ENCODE measurements around the gene PPP1R14C.
A peak's percentile ranks its signal among the peaks of the same experiment; 100 is the strongest.
"Not testable (repeated sequence)": the region's sequence is repeated elsewhere in the genome, so short reads cannot be mapped to it uniquely, and the experiment has no call there.

Gene PPP1R14C

GRCh38 chr6:150134280-150134920 lies 8.4 kb upstream of the PPP1R14C start:
- DNase-seq: no peak

- DNase-seq: not testable (repeated sequence)
These were observed 5.1 kb upstream of the PPP1R14C start for GRCh38 chr6:150137711-150138110.

GRCh38 chr6:150138638-150139037 lies 4.2 kb upstream of the PPP1R14C start:
- DNase-seq: no peak

GRCh38 chr6:150139533-150139932 lies 3.3 kb upstream of the PPP1R14C start:
- no peak for DNase-seq

GRCh38 chr6:150140236-150140969 lies 2.4 kb upstream of the PPP1R14C start:
- no peak for DNase-seq

GRCh38 chr6:150142097-150142669 lies 661 bp upstream of the PPP1R14C start:
- no peak for DNase-seq

GRCh38 chr6:150143516-150144293 lies 861 bp downstream of the PPP1R14C start:
- DNase-seq: peak; percentile 81

GRCh38 chr6:150144294-150144868 lies 1.5 kb downstream of the PPP1R14C start:
- no peak for DNase-seq

GRCh38 chr6:150145427-150145826 lies 2.6 kb downstream of the PPP1R14C start:
- no peak for DNase-seq

- DNase-seq: no peak
These were observed 3.0 kb downstream of the PPP1R14C start for GRCh38 chr6:150145830-150146229.

GRCh38 chr6:150146436-150146835 lies 3.6 kb downstream of the PPP1R14C start:
- no peak for DNase-seq

GRCh38 chr6:150149146-150149545 lies 6.3 kb downstream of the PPP1R14C start:
- peak; percentile 50 for DNase-seq

GRCh38 chr6:150150458-150150820 lies 7.6 kb downstream of the PPP1R14C start:
- DNase-seq: no peak

GRCh38 chr6:150150821-150151646 lies 8.2 kb downstream of the PPP1R14C start:
- DNase-seq: no peak

GRCh38 chr6:150152891-150153876 lies 10.3 kb downstream of the PPP1R14C start:
- no peak for DNase-seq

- no peak for DNase-seq
These were observed 11.2 kb downstream of the PPP1R14C start for GRCh38 chr6:150153905-150154492.

GRCh38 chr6:150156460-150156859 lies 13.6 kb downstream of the PPP1R14C start:
- no peak for DNase-seq

- DNase-seq: no peak
These were observed 14.2 kb downstream of the PPP1R14C start for GRCh38 chr6:150157081-150157480.

GRCh38 chr6:150159757-150160156 lies 16.9 kb downstream of the PPP1R14C start:
- DNase-seq: no peak

GRCh38 chr6:150163970-150164369 lies 21.1 kb downstream of the PPP1R14C start:
- no peak for DNase-seq

Measured in right kidney (tissue), 1 donor.